Type B pancreatic cell (in vitro differentiated cells): ENCODE data around the gene CSTPP1. TPM values are rescaled to one million over a fixed set of nuclear protein-coding genes. Genes with fewer than 3 reads are reported as not detected.
A peak's percentile ranks its signal among the peaks of the same experiment; 100 is the strongest.
"Not testable (repeated sequence)": the region's sequence is repeated elsewhere in the genome, so short reads cannot be mapped to it uniquely, and the experiment has no call there.

Source experiments
- DNase-seq: peaks from one replicate; pipeline ENCODE4 v3.0.0; 2021; ENCODE audit warnings: mixed read lengths; ENCODE audit not compliant: unreplicated experiment; ENCODE audit errors: extremely low spot score
- H3K27ac Mint-ChIP-seq: 2 replicates; pipeline ENCODE4 v1.8.0; 2021; ENCODE audit warnings: mild to moderate bottlenecking, mixed read lengths
- H3K27me3 Mint-ChIP-seq: 2 replicates; pipeline ENCODE4 v1.8.0; 2021; ENCODE audit warnings: mixed read lengths
- H3K36me3 Mint-ChIP-seq: 2 replicates; pipeline ENCODE4 v1.8.0; 2021; ENCODE audit warnings: mixed read lengths
- H3K4me1 Mint-ChIP-seq: one replicate; pipeline ENCODE4 v1.8.0; 2021; ENCODE audit warnings: mixed read lengths; ENCODE audit not compliant: unreplicated experiment
- H3K4me3 Mint-ChIP-seq: 2 replicates; pipeline ENCODE4 v1.8.0; 2021; ENCODE audit warnings: mild to moderate bottlenecking, mixed read lengths
- H3K9me3 Mint-ChIP-seq: 2 replicates; pipeline ENCODE4 v1.8.0; 2021; ENCODE audit warnings: mixed read lengths
- CTCF ChIP-seq: fragments of 200-600 bp; sonication (generic); conservative IDR thresholded peaks from 2 replicates; pipeline ENCODE4 v1.5.0; 2021; ENCODE audit warnings: antibody characterized with exemption, mild to moderate bottlenecking
- total RNA-seq: library from RNA; stranded (reverse); gene quantifications from 2 replicates; pipeline ENCODE4 v1.2.1, GENCODE V29; 2021; ENCODE audit warnings: low replicate concordance

CSTPP1 gene
- total RNA-seq, 1 donor from 2014 or later, result 44.4 TPM

- H3K27ac Mint-ChIP-seq, result peak overlapping the region; percentile 36
These were observed 134.8 kb downstream of the CSTPP1 start for GRCh38 chr11:47071341-47071740.

GRCh38 chr11:47071791-47072261 lies 135.3 kb downstream of the CSTPP1 start:
- DNase-seq, result no peak
- Mint-ChIP-seq H3K4me3 (no peak overlapping the region), H3K9me3 (no peaks in the 10 kb centered on the region), H3K27ac (peak overlapping the region; percentile 36), H3K4me1 (peaks cover 15% of the 10 kb centered on the region), H3K36me3 (no peaks in the 10 kb centered on the region), H3K27me3 (no peaks in the 10 kb centered on the region)
- TF ChIP-seq CTCF, result no peak

More at GRCh38 chr11:47071341-47071740, 134.8 kb downstream of the CSTPP1 start:
- H3K9me3 Mint-ChIP-seq, result no peaks in the 10 kb centered on the region
- H3K4me1 Mint-ChIP-seq, result peaks cover 15% of the 10 kb centered on the region
- no peaks in the 10 kb centered on the region for H3K36me3 Mint-ChIP-seq
- no peak for TF ChIP-seq CTCF
- no peak for DNase-seq
- H3K27me3 Mint-ChIP-seq, result no peaks in the 10 kb centered on the region
- no peak overlapping the region for H3K4me3 Mint-ChIP-seq

- H3K9me3 Mint-ChIP-seq, result no peaks in the 10 kb centered on the region
- H3K27ac Mint-ChIP-seq, result no peak overlapping the region
- no peak for TF ChIP-seq CTCF
- H3K36me3 Mint-ChIP-seq, result no peaks in the 10 kb centered on the region
- no peak overlapping the region for H3K4me3 Mint-ChIP-seq
- no peaks in the 10 kb centered on the region for H3K4me1 Mint-ChIP-seq
- no peak for DNase-seq
- no peaks in the 10 kb centered on the region for H3K27me3 Mint-ChIP-seq
These were observed 142.4 kb downstream of the CSTPP1 start for GRCh38 chr11:47078751-47079521.

- not testable (repeated sequence) for H3K36me3 Mint-ChIP-seq, H3K27me3 Mint-ChIP-seq, H3K4me3 Mint-ChIP-seq, H3K4me1 Mint-ChIP-seq, H3K27ac Mint-ChIP-seq, H3K9me3 Mint-ChIP-seq, DNase-seq
These were observed 144.2 kb downstream of the CSTPP1 start for GRCh38 chr11:47080775-47081174.

GRCh38 chr11:47083913-47084312 lies 147.4 kb downstream of the CSTPP1 start:
- H3K9me3 Mint-ChIP-seq, result no peaks in the 10 kb centered on the region
- no peaks in the 10 kb centered on the region for H3K36me3 Mint-ChIP-seq
- no peak overlapping the region for H3K27ac Mint-ChIP-seq
- H3K4me1 Mint-ChIP-seq, result no peaks in the 10 kb centered on the region
- H3K27me3 Mint-ChIP-seq, result no peaks in the 10 kb centered on the region
- no peak overlapping the region for H3K4me3 Mint-ChIP-seq
- no peak for TF ChIP-seq CTCF
- no peak for DNase-seq

- no peak for DNase-seq
- no peaks in the 10 kb centered on the region for H3K9me3 Mint-ChIP-seq
- no peak for TF ChIP-seq CTCF
- no peaks in the 10 kb centered on the region for H3K36me3 Mint-ChIP-seq
- no peak overlapping the region for H3K4me3 Mint-ChIP-seq
- peaks cover 3% of the 10 kb centered on the region for H3K4me1 Mint-ChIP-seq
- no peaks in the 10 kb centered on the region for H3K27me3 Mint-ChIP-seq
- no peak overlapping the region for H3K27ac Mint-ChIP-seq
These were observed 151.2 kb downstream of the CSTPP1 start for GRCh38 chr11:47087801-47088200.
